Measurements from ENCODE around the gene IL12RB1. TPM values are rescaled to one million over a fixed set of nuclear protein-coding genes. Genes with fewer than 3 reads are reported as not detected.

Gene IL12RB1
- 0.41 TPM for total RNA-seq

DNA sequence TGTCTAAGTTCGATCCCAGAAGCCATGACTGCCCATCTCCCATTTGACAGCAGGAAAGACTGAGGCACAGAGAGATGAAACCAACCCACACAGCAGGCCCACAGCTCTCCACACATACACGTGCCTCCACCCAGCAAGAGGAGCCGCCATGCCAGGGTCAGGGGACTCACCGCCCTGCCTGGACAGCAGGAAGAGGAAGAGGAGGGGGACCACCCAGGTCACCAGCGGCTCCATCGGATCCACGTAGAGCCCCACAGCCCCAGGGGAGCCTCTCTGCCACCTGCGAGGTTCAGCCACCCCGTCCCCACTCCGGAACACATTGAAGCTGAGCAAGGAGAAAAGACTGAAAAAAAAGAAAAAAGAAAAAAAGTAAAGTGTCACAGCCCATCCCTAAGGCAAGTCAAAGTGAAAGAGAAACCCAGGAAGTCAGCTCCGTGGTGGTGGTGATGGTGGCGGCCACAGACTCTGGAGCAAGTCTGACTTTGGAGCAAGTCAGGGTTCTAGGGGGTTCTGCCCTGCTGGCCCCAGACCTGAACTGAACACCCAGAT is at the start of gene IL12RB1:
Gene IL12RB1 (minus strand): TSS at position 345 of the 549 bp plus-strand sequence. CDS start 111 bp downstream, at position 234.
- DNase-seq (ENCODE audit: low spot score in 2 of 2) = no peak
- FAIRE-seq = no peak

DNA sequence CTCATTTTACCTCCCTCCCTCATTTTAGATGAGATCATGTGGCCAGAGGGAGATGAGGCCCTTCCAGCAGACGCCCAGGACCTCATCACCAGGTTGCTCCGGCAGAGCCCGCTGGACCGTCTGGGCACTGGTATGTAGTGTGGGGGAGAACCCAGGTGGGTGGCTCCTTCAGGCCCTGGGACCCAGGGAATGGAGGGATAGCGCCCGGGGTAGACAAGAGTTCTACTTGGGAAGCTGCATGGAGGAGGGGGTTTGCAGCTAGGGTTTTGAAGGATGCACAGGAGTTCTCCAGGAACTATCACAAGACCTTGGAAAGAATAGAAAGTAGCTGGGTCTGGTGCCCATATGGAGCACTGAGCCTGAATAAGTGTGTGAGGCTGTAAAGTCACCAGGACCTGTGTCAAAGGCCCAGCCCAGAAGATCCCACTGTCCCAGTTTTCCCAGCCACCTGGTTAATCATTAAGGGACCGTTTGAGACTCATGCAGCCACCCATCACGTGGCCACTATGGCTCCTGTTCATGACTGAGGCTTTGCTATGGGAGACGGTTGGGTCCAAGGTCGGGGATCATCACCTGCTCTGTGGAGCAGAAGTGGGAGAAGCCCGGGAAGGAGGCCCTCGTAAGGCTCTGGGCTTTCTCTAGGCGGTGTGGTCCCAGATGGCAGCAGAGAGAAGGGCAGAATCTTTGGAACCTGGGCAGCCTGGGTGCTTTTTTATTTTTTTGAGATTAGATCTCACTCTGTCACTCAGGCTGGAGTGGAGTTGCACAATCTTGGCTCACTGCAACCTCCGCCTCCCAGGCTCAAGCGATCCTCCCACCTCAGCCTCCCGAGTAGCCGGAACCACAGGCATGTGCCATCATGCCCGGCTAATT is 49.2 kb upstream of the IL12RB1 start:
- DNase-seq (ENCODE audit: low spot score in 2 of 2) (no peak), FAIRE-seq (no peak)

DNA sequence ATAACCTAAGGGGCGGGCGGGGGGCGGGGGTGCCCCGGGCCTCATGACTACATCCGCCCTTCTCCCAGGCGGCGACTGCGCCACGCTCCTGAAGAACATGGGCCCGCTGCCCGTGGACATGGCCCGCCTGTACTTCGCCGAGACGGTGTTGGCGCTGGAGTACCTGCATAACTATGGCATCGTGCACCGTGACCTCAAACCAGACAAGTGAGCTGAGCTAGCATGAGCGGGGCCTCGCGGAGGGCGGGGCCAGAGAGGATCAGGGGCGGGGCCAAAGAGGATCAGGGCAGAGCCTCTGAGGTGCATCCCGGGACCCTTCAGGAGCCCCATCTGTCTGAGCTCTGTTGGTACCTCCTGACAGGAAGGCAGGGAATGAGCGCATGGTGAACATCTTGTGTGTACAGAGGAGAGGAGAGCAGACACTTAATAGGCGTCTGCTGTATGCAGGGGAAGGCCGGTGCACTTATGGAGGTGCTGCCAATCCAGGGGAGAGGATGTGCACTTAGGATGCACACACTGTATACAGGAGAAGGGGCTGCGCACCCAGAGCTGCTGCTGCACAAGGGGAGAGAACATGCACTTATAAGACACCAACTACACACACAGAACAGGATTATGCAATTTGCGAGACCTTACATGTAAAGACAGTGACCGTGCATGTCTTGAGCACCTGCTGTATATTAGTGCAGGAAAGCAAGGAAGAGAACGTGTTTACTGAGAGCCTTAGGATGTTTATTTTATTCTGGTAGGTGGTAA is 45.3 kb upstream of the IL12RB1 start:
- no peak for DNase-seq (ENCODE audit: low spot score in 2 of 2)
- no peak for FAIRE-seq

- no peak for DNase-seq (ENCODE audit: low spot score in 2 of 2)
- FAIRE-seq = no peak
Observed at GRCh38 chr19:18130523-18131242, 43.9 kb upstream of the IL12RB1 start.

DNA sequence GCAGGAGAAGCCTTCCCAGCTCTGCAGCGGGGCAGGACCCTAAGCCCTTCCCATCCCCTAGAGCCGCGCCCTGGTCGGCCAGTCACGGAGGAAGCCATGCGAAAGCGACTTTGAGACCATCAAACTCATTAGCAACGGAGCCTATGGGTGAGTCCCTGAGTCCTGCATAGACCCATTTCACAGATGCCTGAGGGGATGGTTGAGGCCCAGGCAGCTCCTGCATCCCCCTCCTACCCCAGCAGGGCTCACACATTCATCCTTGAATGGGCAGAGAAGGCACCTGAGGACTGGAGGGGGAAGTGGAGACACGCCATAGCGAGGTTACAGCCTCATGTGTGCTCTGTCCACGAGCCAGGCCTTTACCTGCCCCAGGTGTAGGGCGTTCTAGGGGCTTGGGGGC is 42.1 kb upstream of the IL12RB1 start:
- no peak for FAIRE-seq
- DNase-seq (ENCODE audit: low spot score in 2 of 2) = no peak

DNA sequence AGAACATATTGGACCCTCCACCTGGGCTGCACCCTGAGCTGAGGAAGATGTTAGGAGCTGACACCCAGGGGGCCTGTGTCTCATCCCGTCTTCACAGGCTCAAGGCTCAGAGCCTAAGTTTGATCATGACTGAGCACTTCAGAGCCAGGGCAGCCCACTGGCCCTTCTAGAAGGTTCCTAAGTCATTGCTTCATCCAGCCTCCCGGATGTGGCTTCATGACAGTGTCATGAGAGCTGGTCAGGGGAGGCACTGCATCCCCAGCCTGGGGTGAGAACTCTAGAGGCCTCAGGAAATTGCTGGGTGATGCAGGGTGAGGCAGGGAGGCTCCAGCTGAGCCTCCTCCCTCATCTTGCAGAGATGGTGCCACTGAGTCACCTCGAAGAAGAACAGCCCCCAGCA is 41.3 kb upstream of the IL12RB1 start:
- DNase-seq (ENCODE audit: low spot score in 2 of 2) (no peak), FAIRE-seq (no peak)

- no peak for FAIRE-seq
Observed at GRCh38 chr19:18126097-18126496, 39.4 kb upstream of the IL12RB1 start.

GRCh38 chr19:18123819-18124218 is 37.1 kb upstream of the IL12RB1 start:
- no peak for DNase-seq (ENCODE audit: low spot score in 2 of 2)
- no peak for FAIRE-seq

More at GRCh38 chr19:18126097-18126496, 39.4 kb upstream of the IL12RB1 start:
- DNase-seq (ENCODE audit: low spot score in 2 of 2) = no peak

DNA sequence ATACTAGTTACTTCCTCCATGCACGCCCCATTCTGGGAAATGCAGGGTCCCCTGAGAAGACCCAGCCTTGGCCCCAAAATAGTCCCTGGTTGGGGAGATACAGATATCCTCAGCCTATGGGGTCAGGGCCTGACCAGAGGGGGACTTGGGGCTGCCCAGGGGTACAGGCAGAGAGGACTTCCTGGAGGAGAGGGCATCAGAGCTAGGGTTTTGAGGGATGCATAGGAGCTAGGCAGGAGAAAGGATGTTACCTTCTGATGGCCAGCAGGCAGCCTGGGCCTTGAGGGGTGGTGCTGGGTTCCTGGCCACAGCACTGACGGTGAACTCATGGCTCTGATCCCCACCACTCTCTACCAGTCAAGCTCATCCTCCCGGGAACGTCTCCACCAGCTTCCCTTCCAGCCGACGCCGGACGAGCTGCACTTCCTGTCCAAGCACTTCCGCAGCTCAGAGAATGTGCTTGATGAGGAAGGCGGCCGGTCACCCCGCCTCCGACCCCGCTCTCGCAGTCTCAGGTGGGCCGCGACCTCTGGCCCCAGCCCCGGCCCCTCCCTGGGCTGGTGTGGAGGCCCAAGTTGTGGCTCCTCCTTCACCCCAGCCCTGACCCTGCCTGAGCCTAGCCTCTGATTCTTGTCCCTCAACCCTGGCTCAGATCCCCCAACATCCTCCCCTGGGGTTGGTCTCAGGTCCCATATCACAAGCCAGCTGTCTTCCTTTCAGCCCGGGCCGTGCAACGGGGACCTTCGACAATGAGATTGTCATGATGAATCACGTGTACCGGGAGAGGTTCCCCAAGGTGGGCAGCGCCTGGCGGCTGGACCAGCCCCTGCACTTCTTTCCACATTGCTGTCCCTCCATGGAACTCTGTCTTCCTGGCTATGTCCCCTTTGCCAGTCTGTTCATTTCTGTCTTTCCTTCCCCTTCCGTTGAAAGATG is 36.4 kb upstream of the IL12RB1 start:
- FAIRE-seq (no peak), DNase-seq (ENCODE audit: low spot score in 2 of 2) (no peak)

DNA sequence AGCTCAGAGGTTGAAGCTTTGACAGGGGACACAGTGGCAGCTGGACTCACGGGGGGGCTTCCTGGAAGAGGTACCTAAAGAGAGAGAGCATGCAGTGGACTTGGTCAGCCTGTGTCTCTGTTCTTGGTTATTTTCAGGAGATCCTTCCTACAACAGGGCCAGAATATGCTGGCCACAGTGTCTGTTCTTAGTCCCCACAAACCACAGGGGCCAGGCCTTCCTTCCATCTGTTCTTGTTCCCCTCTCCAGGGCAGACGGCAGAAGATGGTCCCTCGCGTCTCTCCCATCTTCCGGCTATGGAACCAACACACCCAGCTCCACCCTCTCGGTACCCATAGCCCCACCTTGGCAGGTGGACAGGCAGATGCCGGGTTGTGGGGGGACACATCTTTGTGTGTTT is 35.7 kb upstream of the IL12RB1 start:
- no peak for DNase-seq (ENCODE audit: low spot score in 2 of 2)
- no peak for FAIRE-seq

- FAIRE-seq = no peak
Observed at GRCh38 chr19:18121166-18121565, 34.4 kb upstream of the IL12RB1 start.

GRCh38 chr19:18120127-18120526 is 33.4 kb upstream of the IL12RB1 start:
- no peak for DNase-seq (ENCODE audit: low spot score in 2 of 2)
- FAIRE-seq = no peak

More at GRCh38 chr19:18121166-18121565, 34.4 kb upstream of the IL12RB1 start:
- no peak for DNase-seq (ENCODE audit: low spot score in 2 of 2)

GRCh38 chr19:18119717-18120105 is 33.0 kb upstream of the IL12RB1 start:
- DNase-seq (ENCODE audit: low spot score in 2 of 2) = no peak
- FAIRE-seq = no peak

DNA sequence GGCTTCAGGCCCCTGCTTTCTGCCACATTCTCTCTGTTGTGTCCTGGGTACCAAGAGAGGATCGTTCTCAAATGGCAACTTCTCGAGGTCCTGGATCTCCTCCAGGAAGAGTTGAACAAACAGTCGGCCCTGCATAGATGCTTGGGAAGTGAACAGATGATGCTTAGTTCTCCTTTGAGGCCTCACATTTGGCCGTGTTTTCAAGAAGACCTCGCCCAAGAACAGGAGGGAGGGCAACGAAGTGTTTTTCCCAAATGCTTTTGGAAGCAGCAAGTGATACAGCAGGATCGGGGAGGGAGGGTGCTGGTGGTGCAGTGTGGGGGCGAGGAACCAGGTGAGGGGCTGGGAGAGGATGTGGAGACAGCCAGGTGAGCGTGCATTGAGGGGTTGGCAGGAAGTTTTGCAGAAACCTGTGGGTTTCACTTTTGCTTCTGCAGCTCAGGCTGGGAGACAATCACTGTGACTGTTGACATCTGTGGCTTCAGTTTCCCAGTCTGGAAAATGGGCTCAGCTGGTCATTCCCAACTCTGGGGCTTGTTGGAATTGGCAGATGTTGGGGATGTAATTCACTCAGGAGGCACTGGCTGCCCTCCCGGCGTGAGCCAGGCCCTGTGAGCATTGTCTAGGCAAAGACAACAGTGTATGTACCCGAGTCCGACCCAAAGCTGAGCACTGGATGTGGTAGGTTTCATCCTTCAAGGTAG is 32.4 kb upstream of the IL12RB1 start:
- DNase-seq (ENCODE audit: low spot score in 2 of 2) = no peak

GRCh38 chr19:18118420-18119012 is 31.8 kb upstream of the IL12RB1 start:
- DNase-seq (ENCODE audit: low spot score in 2 of 2) = no peak
- FAIRE-seq = no peak

More for the DNA sequence above, 32.4 kb upstream of the IL12RB1 start:
- no peak for FAIRE-seq

GRCh38 chr19:18117692-18118378 is 31.1 kb upstream of the IL12RB1 start:
- DNase-seq (ENCODE audit: low spot score in 2 of 2) (peak; percentile 97 to 100), FAIRE-seq (no peak)

DNA sequence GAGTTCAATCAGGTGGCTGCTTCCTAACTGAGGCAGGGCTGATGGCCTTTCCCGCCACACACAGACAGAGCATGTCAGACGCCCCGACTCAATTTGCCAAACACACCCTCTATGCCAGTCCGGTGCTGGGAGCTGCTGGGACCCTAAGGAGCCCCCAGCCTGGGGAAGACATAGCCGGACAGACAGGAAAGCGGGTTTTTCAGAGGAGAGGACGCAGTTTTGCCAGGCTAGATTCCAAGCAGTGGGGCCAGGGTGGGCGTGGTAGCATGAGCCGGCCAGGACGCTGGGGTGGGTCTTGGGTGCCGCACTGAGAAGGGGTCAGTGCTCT is 30.6 kb upstream of the IL12RB1 start:
- FAIRE-seq (no peak), DNase-seq (ENCODE audit: low spot score in 2 of 2) (no peak)

- DNase-seq (ENCODE audit: low spot score in 2 of 2) (no peak), FAIRE-seq (no peak)
Observed at GRCh38 chr19:18114483-18114882, 27.7 kb upstream of the IL12RB1 start.

All from frontal cortex (tissue), 4 donors.